Measurements from ENCODE around the gene CYSRT1. TPM values are rescaled to one million over a fixed set of nuclear protein-coding genes. Genes with fewer than 3 reads are reported as not detected.

The CYSRT1 gene
- total RNA-seq, 2 experiments from 2014 or later = 0.17 to 0.26 TPM

DNA sequence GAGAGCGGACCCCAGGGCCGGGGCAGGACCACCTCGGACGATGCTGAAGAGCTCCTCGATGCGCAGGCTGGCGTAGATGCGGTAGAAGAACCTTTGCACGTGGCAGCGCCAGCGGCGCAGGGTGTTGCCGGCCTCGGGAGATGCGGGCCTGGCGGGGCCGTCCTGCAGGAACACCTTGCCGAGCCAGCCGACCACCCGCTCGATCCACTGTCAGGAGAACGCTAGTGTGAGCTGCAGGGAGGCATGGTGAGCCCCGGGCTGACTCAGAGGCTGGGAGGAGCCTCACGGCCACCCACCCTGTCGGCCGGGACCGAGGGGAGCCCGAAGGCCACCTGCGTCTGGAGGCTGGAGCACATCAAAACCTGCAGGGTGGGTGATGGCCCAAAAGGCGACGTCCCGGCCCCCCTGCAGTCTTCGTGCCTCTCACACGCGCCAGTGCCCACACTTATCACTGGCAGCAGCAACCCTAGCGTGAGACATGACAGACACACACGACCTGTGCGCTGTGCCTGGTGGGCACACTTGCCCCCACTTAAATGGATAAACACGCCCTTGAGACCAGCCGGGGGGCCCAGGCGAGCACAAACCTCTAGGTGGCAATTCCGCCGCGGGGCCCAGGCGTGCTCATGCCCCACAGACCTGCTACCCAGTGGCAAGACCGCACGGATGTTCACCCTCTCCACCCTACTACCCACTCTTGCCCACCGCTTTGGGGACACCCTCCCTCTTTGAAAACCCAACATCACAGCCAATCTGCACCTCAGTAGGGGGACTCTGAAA is 39.9 kb upstream of the CYSRT1 start:
- no peaks in the 10 kb centered on the region for H3K27me3 Mint-ChIP-seq (ENCODE audit: low read depth)
- H3K4me3 Mint-ChIP-seq = no peak overlapping the region
- CTCF ChIA-PET = interaction anchor here (0.6 kb wide), 1 partner anchor 98 kb away, joined by 3 read pairs; the partner anchor contains the start of gene MAN1B1
- no peaks in the 10 kb centered on the region for H3K9me3 Mint-ChIP-seq
- DNase-seq = no peak
- H3K36me3 Mint-ChIP-seq (ENCODE audit: low read depth) = peaks cover 8% of the 10 kb centered on the region
- peaks cover 33% of the 10 kb centered on the region for H3K4me1 Mint-ChIP-seq (ENCODE audit: low read depth)
- intact Hi-C loops (cut with micrococcal nuclease) = loop anchor here (5.0 kb wide), 2 partner anchors 57 to 58 kb away; partner anchors contain the start of gene TUBB4B
- no peak overlapping the region for H3K27ac Mint-ChIP-seq

DNA sequence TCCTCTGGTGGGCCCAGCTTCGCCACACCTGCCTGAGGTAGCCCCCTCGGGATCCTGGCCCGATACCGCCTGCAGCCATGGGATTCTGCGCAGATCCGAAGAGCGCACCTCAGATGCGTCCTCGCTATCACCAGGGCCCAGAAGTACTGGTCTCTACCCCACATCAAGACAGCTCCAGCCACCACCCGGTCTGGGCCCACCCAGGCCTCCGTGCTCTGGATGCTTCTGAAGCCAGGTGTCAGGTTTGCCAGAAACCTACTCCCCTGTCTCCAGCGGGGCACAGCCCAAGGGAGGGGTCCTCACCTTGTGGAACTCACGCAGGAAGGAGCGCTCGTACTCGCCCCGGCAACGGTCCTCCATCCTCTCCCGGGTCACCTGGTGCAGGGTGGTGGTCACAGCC is 39.1 kb upstream of the CYSRT1 start:
- no peak overlapping the region for H3K27ac Mint-ChIP-seq
- H3K9me3 Mint-ChIP-seq = no peaks in the 10 kb centered on the region
- H3K4me1 Mint-ChIP-seq (ENCODE audit: low read depth) = peaks cover 37% of the 10 kb centered on the region
- CTCF ChIA-PET = no interaction called here
- H3K4me3 Mint-ChIP-seq = no peak overlapping the region
- H3K36me3 Mint-ChIP-seq (ENCODE audit: low read depth) = peaks cover 9% of the 10 kb centered on the region
- intact Hi-C loops (cut with micrococcal nuclease) = loop anchor here (5.0 kb wide), 2 partner anchors 56 to 59 kb away; partner anchors contain the start of gene TUBB4B
- no peak for DNase-seq
- H3K27me3 Mint-ChIP-seq (ENCODE audit: low read depth) = no peaks in the 10 kb centered on the region

DNA sequence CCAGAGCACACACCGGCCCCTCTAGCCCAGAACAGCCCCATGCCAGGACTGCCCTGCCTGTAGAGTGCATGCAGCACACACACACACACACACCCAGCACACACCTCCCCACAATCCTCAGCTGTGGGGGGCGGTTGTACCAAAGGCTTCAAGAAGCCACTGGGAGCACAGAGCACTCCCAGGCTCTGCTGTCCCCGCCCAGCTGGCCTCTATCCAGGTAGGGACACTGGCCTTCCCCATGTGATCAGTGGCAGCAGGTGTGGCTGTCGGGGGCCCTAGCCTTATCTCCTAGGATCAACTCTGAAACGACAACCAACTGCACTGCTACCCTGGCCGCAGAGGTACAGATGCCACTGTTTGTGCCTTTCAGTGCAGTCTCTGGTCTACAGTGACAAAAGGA is 38.6 kb upstream of the CYSRT1 start:
- Mint-ChIP-seq H3K9me3 (no peaks in the 10 kb centered on the region), H3K4me1 (ENCODE audit: low read depth) (peaks cover 39% of the 10 kb centered on the region), H3K36me3 (ENCODE audit: low read depth) (peaks cover 9% of the 10 kb centered on the region), H3K27ac (no peak overlapping the region), H3K4me3 (peak overlapping the region; percentile 92), H3K27me3 (ENCODE audit: low read depth) (no peaks in the 10 kb centered on the region)
- DNase-seq = no peak
- CTCF ChIA-PET = interaction anchor here (1.2 kb wide), 1 partner anchor 21 kb away, joined by 3 read pairs; no protein-coding TSS in a partner anchor
- intact Hi-C loops (cut with micrococcal nuclease) = loop anchor here (5.0 kb wide), 2 partner anchors 56 to 59 kb away; partner anchors contain the start of gene TUBB4B

DNA sequence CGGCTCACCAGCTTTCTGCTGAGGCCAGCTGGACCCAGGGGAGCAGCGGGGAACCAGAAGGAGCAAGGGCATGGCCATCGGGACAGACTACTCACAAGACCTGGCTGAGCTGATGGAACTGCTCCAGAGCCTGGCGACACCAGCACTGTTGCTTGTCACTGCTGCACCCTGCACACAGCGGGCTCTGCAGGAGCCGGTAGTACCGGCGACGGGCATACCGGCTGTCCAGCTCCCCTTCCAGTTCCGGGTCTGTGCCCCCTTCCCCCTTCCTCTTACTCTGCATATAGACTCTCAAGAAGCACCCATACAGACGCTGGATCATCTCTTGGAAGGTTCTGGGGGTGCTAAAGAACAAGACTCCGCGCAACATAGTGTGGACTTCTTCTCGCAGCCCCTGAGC is 37.6 kb upstream of the CYSRT1 start:
- H3K27ac Mint-ChIP-seq = peak overlapping the region; percentile 77

DNA sequence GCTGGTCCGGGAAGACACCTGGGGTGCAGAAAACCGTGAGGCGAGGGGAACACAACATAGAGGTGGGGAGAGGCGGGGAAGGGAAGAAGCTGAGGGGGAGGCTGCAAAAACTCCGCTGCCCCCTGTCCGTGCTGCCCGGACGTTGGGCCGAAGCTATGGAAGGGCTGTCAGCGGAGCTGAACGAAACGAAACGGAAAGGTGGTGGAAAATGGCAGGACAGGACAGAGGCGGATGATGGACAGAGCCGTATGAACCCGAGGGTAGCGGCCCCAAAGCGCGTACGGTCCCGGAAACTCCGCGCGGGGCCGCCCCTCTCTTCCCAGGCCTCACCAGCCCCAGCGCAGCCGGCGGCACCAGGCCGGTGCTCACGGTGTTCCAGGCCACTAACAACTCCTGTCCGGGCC is 36.9 kb upstream of the CYSRT1 start:
- peaks cover 7% of the 10 kb centered on the region for H3K36me3 Mint-ChIP-seq (ENCODE audit: low read depth)
- H3K27ac Mint-ChIP-seq = peak overlapping the region; percentile 77
- peaks cover 39% of the 10 kb centered on the region for H3K4me1 Mint-ChIP-seq (ENCODE audit: low read depth)
- H3K9me3 Mint-ChIP-seq = no peaks in the 10 kb centered on the region
- no peak for DNase-seq
- H3K4me3 Mint-ChIP-seq = peak overlapping the region; percentile 92
- CTCF ChIA-PET = interaction anchor here (0.6 to 2.6 kb wide), 5 partner anchors 11 to 49 kb away, joined by 3 to 16 read pairs (median 4); partner anchors contain the start of genes RNF224 and TPRN
- intact Hi-C loops (cut with micrococcal nuclease) = loop anchor here (1.0 to 5.0 kb wide), 4 partner anchors 17 to 61 kb away; partner anchors contain the start of genes NDOR1, TMEM203 and TUBB4B
- H3K27me3 Mint-ChIP-seq (ENCODE audit: low read depth) = no peaks in the 10 kb centered on the region

More for the DNA sequence above, 37.6 kb upstream of the CYSRT1 start:
- H3K27me3 Mint-ChIP-seq (ENCODE audit: low read depth) = no peaks in the 10 kb centered on the region
- DNase-seq = no peak
- peaks cover 7% of the 10 kb centered on the region for H3K36me3 Mint-ChIP-seq (ENCODE audit: low read depth)
- intact Hi-C loops (cut with micrococcal nuclease) = loop anchor here (5.0 kb wide), 2 partner anchors 55 to 60 kb away; partner anchors contain the start of gene TUBB4B
- H3K4me3 Mint-ChIP-seq = peak overlapping the region; percentile 92
- H3K4me1 Mint-ChIP-seq (ENCODE audit: low read depth) = peaks cover 39% of the 10 kb centered on the region
- H3K9me3 Mint-ChIP-seq = no peaks in the 10 kb centered on the region
- CTCF ChIA-PET = interaction anchor here (0.6 to 2.2 kb wide), 4 partner anchors 12 to 49 kb away, joined by 3 to 7 read pairs (median 4); no protein-coding TSS in a partner anchor

DNA sequence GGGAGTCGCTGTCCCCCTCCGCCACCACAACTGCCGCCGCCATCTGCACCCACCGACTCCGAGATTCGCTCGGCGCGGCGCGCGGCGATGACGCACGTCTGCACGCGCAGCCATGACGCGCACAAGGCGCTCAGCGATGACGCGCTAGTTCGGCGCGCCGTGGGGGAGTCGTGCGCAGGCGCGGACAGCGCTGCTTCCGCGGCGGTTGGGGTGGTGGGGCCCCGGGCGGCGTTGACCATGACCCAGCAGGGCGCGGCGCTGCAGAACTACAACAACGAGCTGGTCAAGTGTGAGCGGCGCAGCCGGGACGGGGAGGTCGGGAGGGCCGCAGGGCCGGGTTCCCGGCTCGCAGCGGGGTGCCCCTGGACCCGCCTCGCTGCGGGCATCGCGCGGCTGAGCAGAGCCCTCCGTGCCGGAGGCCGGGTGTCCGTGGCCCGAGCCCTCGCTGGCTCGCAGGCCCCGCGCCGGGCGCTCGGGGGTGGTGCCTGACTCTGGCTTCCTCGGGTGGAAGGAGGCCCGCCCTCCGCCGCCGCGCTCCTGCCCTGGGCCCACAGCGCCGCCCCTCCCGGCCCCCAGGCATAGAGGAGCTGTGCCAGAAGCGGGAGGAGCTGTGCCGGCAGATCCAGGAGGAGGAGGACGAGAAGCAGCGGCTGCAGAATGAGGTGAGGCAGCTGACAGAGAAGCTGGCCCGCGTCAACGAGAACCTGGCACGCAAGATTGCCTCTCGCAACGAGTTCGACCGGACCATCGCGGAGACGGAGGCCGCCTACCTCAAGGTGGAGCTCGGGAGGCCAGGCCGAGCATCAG is 36.3 kb upstream of the CYSRT1 start, which contains the start of the genes ANAPC2 and SSNA1:
TSS of gene ANAPC2 (minus strand) at position 71 of the 807 bp plus-strand sequence. CDS start at position 43, 28 bp downstream.
TSS of gene SSNA1 (plus strand) at position 187 of the 807 bp plus-strand sequence. CDS start at position 238, 51 bp downstream.
- CTCF ChIA-PET = interaction anchor here (0.6 to 2.6 kb wide), 13 partner anchors 11 to 295 kb away, joined by 3 to 16 read pairs (median 4); partner anchors contain the start of genes RNF224, TMEM210 and TPRN
- H3K4me1 Mint-ChIP-seq (ENCODE audit: low read depth) = peaks cover 39% of the 10 kb centered on the region
- no peaks in the 10 kb centered on the region for H3K9me3 Mint-ChIP-seq
- intact Hi-C loops (cut with micrococcal nuclease) = loop anchor here (1.0 to 5.0 kb wide), 6 partner anchors 12 to 61 kb away; partner anchors contain the start of genes NDOR1, RNF224, TMEM203 and TPRN
- H3K36me3 Mint-ChIP-seq (ENCODE audit: low read depth) = peaks cover 7% of the 10 kb centered on the region
- H3K27ac Mint-ChIP-seq = peak within 1 kb of the TSS; percentile 88
- peak within 1 kb of the TSS; percentile 92 for H3K4me3 Mint-ChIP-seq
- H3K27me3 Mint-ChIP-seq (ENCODE audit: low read depth) = no peaks in the 10 kb centered on the region
- DNase-seq = peak; percentile 92

DNA sequence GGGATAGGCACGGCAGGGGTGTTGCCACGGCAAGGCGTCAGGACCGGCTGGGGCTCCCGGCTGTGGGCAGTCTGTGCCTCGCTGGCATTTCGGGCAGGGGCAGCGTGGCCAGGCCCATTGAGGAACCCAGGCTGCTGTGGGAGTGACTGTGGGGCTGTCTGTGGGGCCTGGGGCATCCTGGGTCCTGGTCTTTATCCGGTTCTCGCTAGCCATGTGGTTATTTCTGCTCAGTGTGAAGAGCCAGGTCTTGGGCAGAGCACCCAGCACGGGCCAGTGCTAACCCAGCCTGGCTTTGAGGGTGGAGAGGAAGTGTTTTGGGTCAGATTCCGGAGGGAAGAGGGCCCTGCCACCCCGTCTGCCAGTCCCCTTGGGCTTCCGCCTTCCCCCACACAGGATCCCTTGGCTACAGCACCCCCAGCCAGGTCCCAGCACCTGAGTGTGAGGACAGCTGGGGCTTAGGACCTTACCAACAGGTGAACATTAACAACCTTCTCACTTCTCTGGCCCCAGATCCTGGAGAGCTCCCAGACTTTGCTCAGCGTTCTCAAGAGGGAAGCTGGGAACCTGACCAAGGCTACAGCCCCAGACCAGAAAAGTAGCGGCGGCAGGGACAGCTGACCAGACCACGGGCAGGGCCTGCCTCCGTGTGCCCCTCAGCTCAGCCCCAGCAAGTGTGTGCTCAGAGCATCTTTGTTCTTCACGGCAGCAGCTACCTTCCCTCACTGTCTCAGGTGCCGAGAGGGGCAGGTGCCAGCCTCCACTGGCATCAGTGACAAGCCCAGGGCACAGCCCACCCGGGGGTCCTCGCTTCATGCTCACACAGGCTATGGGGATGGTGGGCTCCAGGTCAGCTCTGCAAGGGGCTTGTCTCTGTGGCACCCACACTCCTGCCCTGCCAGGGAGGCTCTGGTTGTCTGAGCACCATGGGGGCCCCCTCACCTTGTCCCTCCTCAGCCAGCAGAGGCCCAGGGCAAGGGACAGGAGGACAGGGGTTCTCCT is 35.4 kb upstream of the CYSRT1 start:
- Mint-ChIP-seq H3K27me3 (ENCODE audit: low read depth) (no peaks in the 10 kb centered on the region), H3K36me3 (ENCODE audit: low read depth) (peaks cover 3% of the 10 kb centered on the region), H3K4me1 (ENCODE audit: low read depth) (peaks cover 33% of the 10 kb centered on the region), H3K27ac (peak overlapping the region; percentile 88), H3K9me3 (no peaks in the 10 kb centered on the region), H3K4me3 (peak overlapping the region; percentile 92)
- no peak for DNase-seq
- intact Hi-C loops (cut with micrococcal nuclease) = loop anchor here (1.0 to 5.0 kb wide), 4 partner anchors 11 to 62 kb away; partner anchors contain the start of genes RNF224, TPRN and TUBB4B
- CTCF ChIA-PET = interaction anchor here (0.7 to 2.6 kb wide), 13 partner anchors 10 to 93 kb away, joined by 3 to 16 read pairs (median 4); partner anchors contain the start of genes RNF224, TMEM210 and TPRN

DNA sequence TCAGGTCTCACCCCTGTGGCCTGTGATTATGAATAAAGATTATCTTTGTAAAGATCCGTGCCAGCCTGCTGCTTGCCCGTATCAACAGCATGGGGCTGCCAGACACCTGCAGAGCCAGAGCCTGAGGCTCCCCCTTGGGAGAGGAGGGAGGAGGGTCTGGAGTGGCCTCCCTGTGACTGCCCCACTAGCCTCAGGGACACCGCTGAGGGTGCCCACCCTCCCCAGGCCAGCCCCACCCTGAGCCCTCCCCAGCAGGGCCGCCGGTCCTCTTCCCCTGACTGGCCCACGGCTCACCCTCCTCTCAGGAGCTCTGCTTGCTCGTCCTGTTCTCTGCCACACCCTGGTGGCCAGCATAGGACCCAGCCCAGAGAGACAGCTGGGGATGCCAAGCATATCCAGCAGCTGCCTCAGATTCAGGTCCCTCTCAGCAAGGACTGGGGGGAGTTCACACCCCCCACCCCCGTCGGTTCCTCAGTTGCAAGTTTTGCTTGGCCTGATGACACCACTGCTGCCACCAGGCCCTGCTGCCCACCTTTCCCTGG is 34.6 kb upstream of the CYSRT1 start:
- CTCF ChIA-PET = interaction anchor here (1.5 to 2.6 kb wide), 5 partner anchors 9 to 94 kb away, joined by 4 to 16 read pairs (median 6); partner anchors contain the start of genes RNF224 and TPRN
- H3K4me1 Mint-ChIP-seq (ENCODE audit: low read depth) = peaks cover 33% of the 10 kb centered on the region
- peak overlapping the region; percentile 92 for H3K4me3 Mint-ChIP-seq
- intact Hi-C loops (cut with micrococcal nuclease) = no loop called here
- H3K9me3 Mint-ChIP-seq = no peaks in the 10 kb centered on the region
- H3K27ac Mint-ChIP-seq = no peak overlapping the region
- DNase-seq = no peak
- peaks cover 3% of the 10 kb centered on the region for H3K36me3 Mint-ChIP-seq (ENCODE audit: low read depth)
- no peaks in the 10 kb centered on the region for H3K27me3 Mint-ChIP-seq (ENCODE audit: low read depth)

DNA sequence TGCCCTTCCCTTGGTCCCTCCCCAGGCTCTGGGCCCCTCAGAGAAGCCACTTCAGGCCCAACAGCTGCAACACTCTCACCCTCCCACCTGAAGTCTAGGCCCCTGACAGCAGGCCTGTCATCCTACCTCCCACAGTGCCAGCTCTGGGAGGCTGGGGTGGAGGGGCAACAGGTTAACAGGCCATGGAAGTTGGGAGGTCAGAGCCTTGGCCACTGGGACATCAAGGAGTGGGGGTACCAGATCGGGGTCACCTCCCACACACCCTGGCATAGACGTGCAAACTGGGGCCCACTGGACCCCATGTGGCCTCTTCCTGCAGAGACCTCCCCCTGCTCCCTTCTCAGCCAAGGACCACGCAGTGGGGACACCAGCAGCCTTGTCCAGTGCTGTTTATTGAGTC is 33.7 kb upstream of the CYSRT1 start:
- CTCF ChIA-PET = interaction anchor here (1.7 kb wide), 1 partner anchor 35 kb away, joined by 6 read pairs; the partner anchor contains the start of gene RNF224
- peaks cover 3% of the 10 kb centered on the region for H3K36me3 Mint-ChIP-seq (ENCODE audit: low read depth)
- no peaks in the 10 kb centered on the region for H3K27me3 Mint-ChIP-seq (ENCODE audit: low read depth)
- no peaks in the 10 kb centered on the region for H3K9me3 Mint-ChIP-seq
- peaks cover 31% of the 10 kb centered on the region for H3K4me1 Mint-ChIP-seq (ENCODE audit: low read depth)
- H3K4me3 Mint-ChIP-seq = peak overlapping the region; percentile 36
- no peak overlapping the region for H3K27ac Mint-ChIP-seq
- intact Hi-C loops (cut with micrococcal nuclease) = no loop called here
- no peak for DNase-seq

DNA sequence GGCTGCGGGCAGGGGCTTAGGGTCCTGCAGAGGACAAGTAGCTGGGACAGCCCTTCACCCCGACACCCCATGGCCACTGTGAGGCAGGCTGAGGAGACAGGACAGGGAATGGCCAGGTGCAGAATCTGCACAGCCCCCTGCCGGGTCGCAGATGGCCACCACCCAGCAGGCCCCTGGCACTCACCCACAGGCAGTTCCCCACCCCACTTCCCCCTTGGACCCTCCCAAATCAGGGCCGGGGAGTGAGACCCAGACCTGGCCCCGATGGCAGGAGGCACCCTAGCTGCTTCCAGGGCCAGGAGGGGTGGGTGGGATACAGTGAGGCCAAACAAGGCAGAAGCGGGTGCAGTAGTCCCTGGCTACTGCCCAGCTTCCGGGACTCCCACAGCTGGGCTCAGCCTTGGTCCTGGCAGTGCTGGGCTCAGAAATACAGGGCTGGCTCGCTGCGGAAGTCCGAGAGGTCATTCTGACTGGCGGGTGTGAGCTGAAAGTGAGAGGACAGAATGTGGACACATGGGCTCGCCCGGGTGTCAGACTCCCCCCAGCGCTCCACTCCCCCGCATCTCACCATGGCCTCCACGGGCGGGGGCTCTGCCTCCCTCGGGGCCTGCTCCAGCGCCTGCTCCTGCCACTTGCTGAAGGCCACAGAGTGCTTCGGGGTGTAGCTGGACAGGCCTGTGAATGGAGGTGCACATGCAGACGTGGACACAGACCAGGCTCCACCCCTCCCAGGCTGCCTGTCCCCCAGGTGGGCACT is 33.1 kb upstream of the CYSRT1 start:
- Mint-ChIP-seq H3K9me3 (no peaks in the 10 kb centered on the region), H3K27ac (no peak overlapping the region), H3K4me1 (ENCODE audit: low read depth) (peaks cover 25% of the 10 kb centered on the region), H3K4me3 (no peak overlapping the region), H3K27me3 (ENCODE audit: low read depth) (no peaks in the 10 kb centered on the region), H3K36me3 (ENCODE audit: low read depth) (peaks cover 3% of the 10 kb centered on the region)
- intact Hi-C loops (cut with micrococcal nuclease) = no loop called here
- DNase-seq = no peak
- CTCF ChIA-PET = interaction anchor here (1.0 kb wide), 1 partner anchor 45 kb away, joined by 4 read pairs; no protein-coding TSS in a partner anchor
